Calu3 (cell line): ENCODE measurements around the gene CNOT2. TPM values are rescaled to one million over a fixed set of nuclear protein-coding genes. Genes with fewer than 3 reads are reported as not detected.

Source experiments
- BruUV-seq: library from RNA; stranded (reverse); fragments of 400-500 nt; replicated peaks from 2 replicates; lab custom pipeline; 2021; lab: Mats Ljungman, UMichigan
- CTCF ChIA-PET: fragments of 300-600 bp; sonication (Branson Sonifier 250); formaldehyde crosslinking; loops from one replicate; lab custom pipeline; 2022; ENCODE audit warnings: antibody characterized with exemption; lab: Charles Lee
- DNase-seq: peaks from one replicate; pipeline ENCODE4 v3.0.0; 2022
- H3K27ac Mint-ChIP-seq: one replicate; pipeline ENCODE4 v1.8.0; 2022; ENCODE audit warnings: mixed read lengths; ENCODE audit not compliant: unreplicated experiment
- H3K27me3 Mint-ChIP-seq: one replicate; pipeline ENCODE4 v1.8.0; 2022; ENCODE audit warnings: mixed read lengths; ENCODE audit not compliant: unreplicated experiment
- H3K36me3 Mint-ChIP-seq: one replicate; pipeline ENCODE4 v1.8.0; 2022; ENCODE audit warnings: mild to moderate bottlenecking, moderate library complexity, mixed read lengths; ENCODE audit not compliant: insufficient read depth, unreplicated experiment
- H3K4me1 Mint-ChIP-seq: one replicate; pipeline ENCODE4 v1.8.0; 2022; ENCODE audit warnings: mild to moderate bottlenecking, low read depth, mixed read lengths; ENCODE audit not compliant: unreplicated experiment
- H3K4me3 Mint-ChIP-seq: one replicate; pipeline ENCODE4 v1.8.0; 2022; ENCODE audit warnings: mild to moderate bottlenecking, low read depth, moderate library complexity, mixed read lengths; ENCODE audit not compliant: unreplicated experiment
- H3K9me3 Mint-ChIP-seq: one replicate; pipeline ENCODE4 v1.8.0; 2022; ENCODE audit warnings: low read depth, mixed read lengths; ENCODE audit not compliant: unreplicated experiment
- CTCF ChIP-seq: fragments of 200-600 bp; IDR thresholded peaks from one replicate; pipeline ENCODE4 v1.8.0; 2022; ENCODE audit warnings: antibody characterized with exemption; ENCODE audit not compliant: unreplicated experiment
- intact Hi-C: fragments of 100-400 bp; cut with micrococcal nuclease; formaldehyde crosslinking; loops from one replicate; pipeline ENCODE4 v1.10.0; 2022; ENCODE audit not compliant: unreplicated experiment
- total RNA-seq: library from RNA; stranded (reverse); gene quantifications from 2 replicates; pipeline ENCODE4 v1.2.3, GENCODE V29; 2022

Gene CNOT2
- total RNA-seq, 1 experiment from 2014 or later, result 126 TPM

DNA sequence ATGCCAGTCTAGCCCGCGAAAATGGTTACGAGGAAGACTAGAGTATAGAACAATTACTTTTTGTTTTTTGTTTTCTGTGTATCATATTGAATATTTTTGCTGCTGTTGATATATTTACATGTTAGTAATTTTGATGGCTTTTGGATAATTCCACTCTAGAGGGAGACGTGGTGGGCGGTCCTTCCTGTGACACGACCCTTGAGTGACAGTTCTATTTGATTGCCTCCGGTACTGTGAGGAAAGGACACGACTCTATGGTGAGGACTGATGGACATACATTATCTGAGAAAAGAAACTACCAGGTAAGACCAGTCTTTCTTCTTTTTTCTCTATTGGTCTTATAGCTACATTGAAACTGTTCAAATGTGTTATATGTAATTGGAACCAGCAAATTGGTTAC, 34.7 kb downstream of the CNOT2 start:
- TF ChIP-seq CTCF, result no peak
- H3K27ac Mint-ChIP-seq, result no peak overlapping the region

DNA sequence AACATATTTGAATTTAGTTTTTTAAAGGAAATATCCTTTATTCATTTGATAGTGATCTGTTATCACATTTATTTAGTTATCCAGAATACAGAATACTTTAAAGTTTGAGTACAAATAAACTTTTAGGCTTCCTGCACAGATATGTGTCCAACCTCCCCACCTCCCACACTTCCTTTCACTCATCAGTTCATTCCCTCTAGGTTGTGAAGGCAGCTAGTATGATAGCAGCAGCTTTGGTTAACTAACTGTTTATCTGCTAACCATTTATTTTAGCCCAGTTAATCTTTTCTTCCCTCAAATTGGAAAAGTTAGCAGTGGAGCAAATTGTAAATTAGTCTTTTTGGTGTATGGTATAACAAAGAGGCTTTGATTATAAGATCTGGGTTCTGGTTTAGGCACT, 35.7 kb downstream of the CNOT2 start:
- no TSS peak for BruUV-seq
- Mint-ChIP-seq H3K9me3 (peaks cover 6% of the 10 kb centered on the region), H3K27ac (no peak overlapping the region), H3K4me3 (no peak overlapping the region), H3K27me3 (no peaks in the 10 kb centered on the region), H3K36me3 (peaks cover 6% of the 10 kb centered on the region), H3K4me1 (peaks cover 27% of the 10 kb centered on the region)
- intact Hi-C loops, result no loop called here
- no peak for DNase-seq
- no peak for TF ChIP-seq CTCF
- CTCF ChIA-PET, result no interaction called here

More for the DNA sequence above, 34.7 kb downstream of the CNOT2 start:
- BruUV-seq, result no TSS peak
- no peak overlapping the region for H3K4me3 Mint-ChIP-seq
- DNase-seq, result no peak
- no peaks in the 10 kb centered on the region for H3K27me3 Mint-ChIP-seq
- H3K4me1 Mint-ChIP-seq, result peaks cover 30% of the 10 kb centered on the region
- intact Hi-C loops, result no loop called here
- CTCF ChIA-PET, result no interaction called here
- peaks cover 6% of the 10 kb centered on the region for H3K36me3 Mint-ChIP-seq
- H3K9me3 Mint-ChIP-seq, result peaks cover 6% of the 10 kb centered on the region

GRCh38 chr12:70283232-70283631, 40.0 kb downstream of the CNOT2 start:
- no TSS peak for BruUV-seq
- intact Hi-C loops, result no loop called here
- Mint-ChIP-seq H3K27me3 (no peaks in the 10 kb centered on the region), H3K36me3 (peaks cover 20% of the 10 kb centered on the region), H3K27ac (no peak overlapping the region), H3K4me3 (no peak overlapping the region), H3K9me3 (no peaks in the 10 kb centered on the region), H3K4me1 (no peaks in the 10 kb centered on the region)
- TF ChIP-seq CTCF, result no peak
- CTCF ChIA-PET, result interaction anchor here (0.6 kb wide), 2 partner anchors 131 to 296 kb away, joined by 3 to 4 read pairs; no protein-coding TSS in a partner anchor
- DNase-seq, result no peak

DNA sequence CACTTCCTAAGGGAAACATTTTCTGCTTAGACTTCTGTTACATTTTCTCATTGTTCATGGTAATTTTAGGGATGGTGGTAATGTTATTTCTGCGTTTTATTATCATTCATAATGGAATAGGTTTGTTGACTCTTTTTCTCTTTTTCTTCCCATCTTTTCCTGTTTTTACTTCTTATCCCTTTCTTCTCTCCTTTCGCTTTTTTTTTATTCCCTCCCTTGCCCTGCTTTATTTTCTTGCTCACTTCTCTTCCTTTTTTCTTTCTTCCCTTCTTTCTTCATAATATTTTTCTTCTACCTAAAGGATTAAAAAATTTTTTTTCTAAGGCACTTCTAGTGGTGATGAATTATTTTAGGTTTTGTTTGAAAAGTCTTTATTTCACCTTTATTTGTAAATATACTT, 45.6 kb downstream of the CNOT2 start:
- Mint-ChIP-seq H3K4me3 (no peak overlapping the region), H3K36me3 (peaks cover 29% of the 10 kb centered on the region), H3K4me1 (peaks cover 19% of the 10 kb centered on the region), H3K9me3 (no peaks in the 10 kb centered on the region), H3K27ac (no peak overlapping the region), H3K27me3 (no peaks in the 10 kb centered on the region)
- no peak for DNase-seq
- CTCF ChIA-PET, result no interaction called here
- no TSS peak for BruUV-seq
- TF ChIP-seq CTCF, result no peak
- intact Hi-C loops, result no loop called here
